Measurements from ENCODE around the gene INPP4A. TPM values are rescaled to one million over a fixed set of nuclear protein-coding genes. Genes with fewer than 3 reads are reported as not detected.
"Not testable (repeated sequence)": the region's sequence is repeated elsewhere in the genome, so short reads cannot be mapped to it uniquely, and the experiment has no call there.

The INPP4A gene
- total RNA-seq, 1 donor from 2014 or later = 32.7 TPM

DNA sequence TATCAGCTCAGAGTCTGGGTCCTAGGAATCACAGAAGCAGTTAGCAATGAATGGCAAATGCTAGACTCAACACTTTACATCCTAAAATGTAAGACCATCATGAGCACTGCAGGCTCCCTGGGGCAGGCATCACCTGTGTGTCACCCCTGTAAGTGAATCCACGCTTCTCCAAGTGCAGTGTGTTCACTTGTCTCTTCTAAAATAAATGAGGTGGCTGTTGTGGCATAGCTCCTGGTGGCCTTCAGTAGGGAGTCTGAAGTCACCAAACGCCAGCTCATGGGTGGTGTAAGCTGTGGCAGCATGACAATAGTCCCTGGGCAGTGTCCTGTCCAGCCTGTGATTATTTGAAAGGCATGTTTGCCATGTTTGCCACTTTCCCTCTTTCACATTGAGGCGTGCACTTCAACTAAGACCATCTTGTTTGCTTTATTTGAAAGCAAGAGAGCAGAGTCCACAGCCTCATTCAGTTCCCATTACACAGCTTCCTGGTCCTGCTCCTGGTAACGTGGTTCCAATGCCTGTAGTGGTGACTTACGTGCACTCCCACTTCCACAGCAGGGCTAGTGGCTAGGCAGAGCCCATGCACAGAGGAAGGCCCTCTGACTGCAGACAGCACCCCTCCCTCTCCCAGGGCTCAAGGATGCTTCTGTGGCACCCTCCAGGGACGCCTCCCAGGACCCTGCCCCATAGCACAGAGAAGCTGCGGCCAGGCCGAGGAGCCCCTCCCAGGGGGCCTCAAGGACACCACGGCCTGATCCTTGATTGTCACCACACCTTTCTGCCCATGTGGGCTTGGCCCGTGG lies 139.4 kb downstream of the INPP4A start:
- no peak for DNase-seq (ENCODE audit: low spot score)

DNA sequence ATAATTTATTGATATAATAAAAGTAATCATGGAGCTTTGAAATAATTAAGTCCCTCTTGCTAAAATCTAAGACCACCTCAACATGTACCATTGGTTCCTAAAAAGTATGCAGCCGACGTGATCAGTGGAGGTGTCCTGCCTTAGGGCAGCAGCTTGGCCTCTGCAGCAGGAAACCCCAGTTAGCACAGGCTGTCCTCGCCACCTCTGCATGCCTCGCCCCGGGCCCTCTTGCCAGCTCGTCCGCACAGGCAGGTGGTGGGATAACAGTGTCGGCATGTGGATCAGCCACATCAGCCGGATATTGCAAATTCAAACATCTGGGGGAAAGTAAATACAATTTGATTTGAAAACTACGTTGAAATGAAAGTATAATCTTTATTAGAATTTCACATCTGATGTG lies 140.7 kb downstream of the INPP4A start:
- DNase-seq (ENCODE audit: low spot score) = no peak

DNA sequence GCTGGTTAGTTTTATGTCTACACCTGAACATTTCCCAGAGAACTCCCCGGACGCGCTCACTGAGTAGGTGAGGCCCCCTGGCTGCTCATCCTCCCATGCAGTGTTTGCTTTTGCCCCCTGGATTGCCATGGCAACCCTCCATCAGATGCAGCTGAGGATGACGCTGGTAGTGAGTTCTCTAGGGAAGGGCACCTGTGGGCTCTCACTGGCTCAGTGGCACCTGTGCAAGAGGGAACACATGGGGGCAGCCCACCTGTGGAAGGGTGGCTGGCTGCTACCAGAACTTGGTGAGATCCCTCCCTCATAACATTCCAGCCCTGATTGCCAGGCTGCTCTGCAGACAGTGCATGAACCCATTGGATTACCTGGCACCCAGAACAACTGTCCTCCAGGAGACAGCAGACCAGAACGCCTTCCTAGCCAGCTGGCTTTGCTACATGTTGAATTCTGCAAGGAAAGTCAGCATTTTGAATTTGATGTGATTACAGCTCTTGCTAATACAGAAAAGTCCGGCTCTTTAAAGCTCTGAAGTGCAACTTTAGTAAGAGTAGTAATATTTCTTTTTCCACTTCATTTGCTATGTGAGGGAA lies 142.0 kb downstream of the INPP4A start:
- DNase-seq (ENCODE audit: low spot score) = no peak

DNA sequence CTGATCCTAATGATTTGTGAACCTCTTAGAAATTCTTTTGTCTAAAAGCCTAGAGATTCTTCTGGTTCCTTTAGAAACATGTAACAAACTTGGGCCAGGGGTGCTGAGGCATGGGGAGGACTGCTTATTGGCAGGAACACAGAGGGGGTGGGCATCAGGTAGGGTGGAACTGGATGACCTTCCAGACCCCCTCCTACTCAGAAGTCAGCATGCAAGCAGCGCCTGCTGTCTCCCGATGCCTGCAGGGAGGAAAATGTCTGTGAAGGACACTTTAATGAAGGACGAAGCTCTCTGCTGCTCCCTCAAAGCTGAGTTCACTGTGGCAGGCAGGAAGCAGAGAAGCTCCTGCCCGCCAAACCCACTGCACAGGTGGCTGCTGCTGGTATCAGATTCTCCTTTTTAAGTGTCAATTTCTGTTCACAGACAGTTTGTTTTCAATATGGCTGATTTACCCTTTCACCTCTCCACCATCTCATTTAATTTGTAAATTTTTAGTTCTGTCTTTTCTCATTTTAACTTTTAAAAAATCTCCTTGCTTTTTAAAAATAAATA lies 144.3 kb downstream of the INPP4A start:
- no peak for DNase-seq (ENCODE audit: low spot score)

DNA sequence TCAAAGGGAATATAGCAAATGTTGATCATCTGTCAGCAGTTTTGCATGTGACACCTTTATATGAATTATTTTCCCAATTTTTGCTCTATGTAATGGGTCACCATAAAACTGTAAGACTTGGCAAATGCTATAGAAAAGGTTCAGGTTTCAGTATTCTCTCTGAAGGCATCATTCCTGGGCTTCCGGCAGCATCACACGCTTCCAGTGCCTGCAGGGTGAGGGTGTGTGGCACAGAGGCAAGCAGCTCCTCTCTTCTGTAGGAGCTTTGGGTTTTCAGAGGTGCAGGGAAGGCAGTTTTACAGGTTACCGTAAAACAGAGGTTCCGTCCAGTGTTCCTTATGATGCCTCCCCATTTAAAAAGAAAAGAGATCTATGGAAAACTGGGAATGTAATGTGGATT lies 144.8 kb downstream of the INPP4A start:
- no peak for DNase-seq (ENCODE audit: low spot score)

DNA sequence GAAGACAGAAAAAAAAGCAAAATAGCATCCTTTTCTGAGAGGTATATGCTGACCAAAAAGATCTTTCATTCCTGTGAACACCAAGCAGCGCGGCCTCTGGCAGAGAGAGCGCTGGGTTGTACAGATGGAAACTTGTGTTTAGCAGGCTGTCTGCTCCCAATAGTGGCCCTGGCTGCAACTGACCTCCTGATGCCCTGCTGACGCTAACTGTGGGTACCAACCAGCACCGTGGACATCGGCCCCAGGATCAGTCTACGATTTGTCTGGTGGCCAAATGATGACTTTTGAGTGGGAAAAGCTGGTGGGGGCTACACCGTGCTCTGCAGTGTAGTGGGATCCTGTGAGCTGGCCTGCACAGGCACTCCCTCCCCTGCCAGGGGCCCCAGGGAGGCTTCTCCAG lies 147.9 kb downstream of the INPP4A start:
- DNase-seq (ENCODE audit: low spot score) = no peak

DNA sequence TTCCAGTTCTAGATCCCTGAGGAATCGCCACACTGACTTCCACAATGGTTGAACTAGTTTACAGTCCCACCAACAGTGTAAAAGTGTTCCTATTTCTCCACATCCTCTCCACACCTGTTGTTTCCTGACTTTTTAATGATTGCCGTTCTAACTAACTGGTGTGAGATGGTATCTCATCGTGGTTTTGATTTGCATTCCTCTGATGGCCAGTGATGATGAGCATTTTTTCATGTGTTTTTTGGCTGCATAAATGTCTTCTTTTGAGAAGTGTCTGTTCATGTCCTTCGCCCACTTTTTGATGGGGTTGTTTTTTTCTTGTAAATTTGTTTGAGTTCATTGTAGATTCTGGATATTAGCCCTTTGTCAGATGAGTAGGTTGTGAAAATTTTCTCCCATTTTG lies 150.0 kb downstream of the INPP4A start:
- not testable (repeated sequence) for DNase-seq (ENCODE audit: low spot score)

DNA sequence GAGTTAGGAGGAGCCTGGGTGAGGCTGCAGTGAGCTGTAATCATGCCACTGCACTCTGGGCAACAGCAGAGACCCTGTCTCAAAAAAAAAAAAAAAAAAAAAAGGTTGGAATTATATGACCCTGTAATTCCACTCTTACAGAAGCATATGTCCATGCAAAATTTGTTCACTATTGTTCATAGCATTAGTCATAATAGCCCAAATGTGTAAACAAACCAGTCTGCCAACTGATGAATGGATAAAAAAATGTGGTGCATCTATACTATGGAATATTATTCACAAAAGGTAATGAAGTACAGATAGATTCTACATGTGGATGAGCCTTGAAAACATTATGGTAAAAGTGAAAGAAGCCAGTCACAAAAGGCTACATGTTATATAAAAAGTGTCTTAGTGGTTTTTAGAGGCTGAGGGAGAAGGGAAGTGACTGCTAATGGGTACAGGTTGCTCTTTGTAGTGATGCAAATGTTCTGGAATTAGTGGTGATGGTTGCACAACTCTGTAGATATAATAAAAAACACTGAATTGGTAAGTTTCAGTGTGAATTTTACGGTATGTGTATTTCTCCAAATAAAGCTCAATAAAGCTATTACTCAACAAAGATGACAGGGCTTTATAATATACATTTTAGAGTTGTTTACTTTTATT lies 154.2 kb downstream of the INPP4A start:
- DNase-seq (ENCODE audit: low spot score) = no peak

DNA sequence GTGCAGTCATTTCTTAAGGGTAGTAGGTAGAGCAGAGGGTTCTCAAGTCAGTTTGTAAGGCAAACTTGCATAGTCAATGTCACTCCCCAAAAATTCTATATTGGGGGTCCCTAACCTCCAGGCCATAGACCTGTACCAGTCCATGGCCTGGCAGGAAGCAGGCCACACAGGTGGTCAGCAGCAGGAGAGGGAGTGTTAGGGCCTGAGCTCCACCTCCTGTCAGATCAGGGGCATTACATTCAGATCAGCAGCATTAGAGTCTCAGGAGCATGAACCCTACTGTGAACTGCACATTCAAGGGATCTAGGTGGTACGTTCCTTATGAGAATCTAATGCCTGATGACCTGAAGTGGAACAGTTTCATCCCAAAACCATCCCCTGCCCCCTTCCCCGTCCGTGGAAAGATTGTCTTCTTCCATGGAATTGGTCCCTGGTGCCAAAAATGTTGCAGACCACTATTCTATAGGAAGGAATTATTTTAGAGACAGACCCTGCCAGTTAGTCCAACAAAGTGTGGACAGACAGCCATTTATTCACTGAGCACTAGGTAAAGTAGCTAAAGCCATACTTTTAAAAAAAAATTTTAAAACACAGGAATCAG lies 157.0 kb downstream of the INPP4A start:
- DNase-seq (ENCODE audit: low spot score) = no peak

DNA sequence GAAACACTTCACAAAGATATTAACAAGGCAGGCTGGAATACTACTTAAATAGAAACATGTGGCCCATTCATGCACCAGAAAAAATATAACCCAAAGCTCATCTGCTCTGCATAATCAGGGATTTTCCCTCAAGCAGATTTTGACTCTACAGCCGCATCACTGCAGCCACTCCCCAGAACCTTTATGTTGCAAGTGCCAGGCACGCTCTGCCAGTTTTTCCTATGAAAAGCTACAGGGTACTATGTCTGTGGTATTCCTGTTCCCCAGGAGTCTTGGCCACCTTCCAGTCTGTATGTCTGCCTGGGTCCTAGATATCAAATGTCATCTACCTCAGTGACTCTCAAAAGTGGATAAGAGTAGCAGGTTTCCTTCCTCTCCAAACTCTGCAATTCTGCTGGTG lies 159.9 kb downstream of the INPP4A start:
- no peak for DNase-seq (ENCODE audit: low spot score)

DNA sequence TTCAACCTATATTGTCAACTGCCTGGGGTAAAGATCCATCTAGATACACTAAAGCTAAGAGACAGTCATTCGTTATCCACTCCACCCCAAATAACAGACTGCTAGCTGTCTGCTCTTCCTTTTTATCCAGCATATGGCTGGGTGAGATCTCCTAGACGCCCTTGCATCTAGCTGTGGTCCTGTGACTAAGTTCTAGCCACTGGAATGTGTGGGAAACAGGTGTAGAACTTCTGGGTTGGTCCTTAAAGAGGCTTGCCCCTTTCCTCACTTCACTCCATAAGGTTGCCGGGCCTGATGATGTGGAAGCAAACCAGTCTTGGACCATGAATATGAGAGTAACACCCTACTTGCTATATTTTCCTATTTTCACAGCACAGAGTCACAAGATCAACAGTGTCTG lies 160.4 kb downstream of the INPP4A start:
- no peak for DNase-seq (ENCODE audit: low spot score)

DNA sequence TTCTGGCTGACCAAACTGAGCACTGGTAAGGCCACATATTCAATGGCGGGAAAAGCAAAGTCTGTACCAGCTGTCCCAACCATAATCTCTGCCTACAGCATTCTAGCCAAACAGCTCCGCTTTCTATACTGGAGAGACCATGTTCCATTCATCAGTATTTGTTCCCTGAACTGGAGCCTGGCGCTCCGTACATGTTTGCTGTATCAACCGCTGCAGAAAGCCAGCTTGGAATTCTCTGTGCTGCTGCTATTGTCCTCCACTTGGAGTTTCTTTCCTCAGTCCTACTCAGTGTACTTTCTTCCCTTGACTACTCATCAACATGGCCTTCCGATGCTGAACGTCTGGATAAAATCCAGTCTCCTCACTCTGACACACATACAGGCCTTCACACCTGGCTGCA lies 161.8 kb downstream of the INPP4A start:
- DNase-seq (ENCODE audit: low spot score) = no peak

DNA sequence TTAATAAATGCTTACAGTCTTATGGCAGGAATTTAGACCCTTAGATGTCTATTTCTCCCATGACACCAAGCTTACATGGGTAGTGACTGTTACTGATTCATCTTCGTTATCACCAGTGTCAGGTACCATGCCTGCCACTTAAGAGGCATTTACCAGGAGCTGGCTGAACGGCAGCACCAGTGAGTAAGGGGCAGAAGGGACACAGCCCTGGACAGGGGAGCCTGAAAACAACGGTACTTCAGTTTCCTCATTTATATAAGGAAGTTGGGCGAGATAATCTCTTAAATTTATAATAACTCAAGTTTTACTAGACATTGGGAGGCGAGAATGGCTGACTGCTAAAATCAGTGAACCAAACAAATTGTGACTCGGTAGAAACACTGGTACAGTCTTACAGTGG lies 162.4 kb downstream of the INPP4A start:
- DNase-seq (ENCODE audit: low spot score) = no peak

DNA sequence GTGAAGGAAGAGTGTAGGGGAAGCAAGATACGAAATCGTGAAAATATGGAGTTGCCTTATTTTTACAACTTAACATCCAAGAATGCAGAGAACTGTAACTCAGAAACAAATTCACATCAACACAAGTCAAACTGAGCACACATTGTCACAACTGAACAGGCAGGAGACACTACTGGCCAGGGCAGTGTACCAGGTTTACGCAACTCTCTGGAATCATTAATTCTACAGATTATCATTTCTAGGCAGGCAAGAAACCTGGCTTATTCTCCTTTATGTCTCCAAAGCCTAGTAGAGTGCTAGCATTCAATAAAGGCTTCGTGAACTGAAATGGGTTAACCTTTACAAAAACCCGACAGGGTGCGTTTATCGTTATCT lies 163.1 kb downstream of the INPP4A start:
- no peak for DNase-seq (ENCODE audit: low spot score)

DNA sequence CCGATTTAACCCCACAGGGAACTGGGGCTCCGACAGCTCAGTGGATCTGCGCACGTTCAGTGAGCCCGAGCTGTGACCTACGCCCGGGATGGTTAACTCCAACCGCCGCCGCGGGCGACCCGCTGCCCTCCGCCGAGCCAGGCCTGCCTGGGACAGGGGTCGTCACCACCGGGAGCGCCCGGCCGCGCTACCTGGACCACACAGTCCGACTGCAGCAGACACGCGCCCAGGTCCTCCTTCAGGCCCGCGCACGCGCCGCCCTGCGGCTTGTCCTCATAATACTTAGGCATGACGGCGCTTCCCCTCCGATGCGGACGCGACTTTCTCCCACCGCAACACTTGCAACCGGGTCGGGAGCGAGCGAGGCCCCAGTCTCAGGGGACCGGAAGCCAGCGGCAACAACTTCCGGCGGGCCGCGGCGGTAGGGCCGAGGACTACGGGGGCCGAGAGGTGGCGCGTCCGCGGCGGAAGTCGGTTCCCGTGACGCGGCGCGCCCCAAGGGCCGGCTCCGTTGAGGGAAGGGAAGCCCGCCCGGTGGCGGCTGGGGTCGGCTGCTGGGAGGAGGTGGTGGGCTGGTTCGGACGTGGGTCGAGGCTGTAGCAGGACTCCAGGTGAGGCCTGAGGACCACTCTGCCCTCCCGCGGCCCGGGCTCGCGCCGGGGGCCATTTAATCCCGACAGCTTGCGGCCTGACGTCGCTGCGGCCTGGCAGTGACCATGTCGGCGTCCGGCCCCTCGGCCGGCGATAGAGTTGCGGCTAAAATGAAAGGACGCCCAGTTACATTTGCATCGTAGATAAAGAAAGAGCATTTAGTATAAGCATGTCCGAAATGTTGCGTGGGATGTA lies 163.7 kb downstream of the INPP4A start, which contains the start of the genes COA5 and UNC50:
TSS of gene COA5 (minus strand) at position 397 of the 846 bp plus-strand sequence. CDS start at position 290, 107 bp downstream.
TSS of gene UNC50 (plus strand) at position 474 of the 846 bp plus-strand sequence. CDS start 1,171 bp downstream, outside the sequence.
- peak; percentile 87 for DNase-seq (ENCODE audit: low spot score)

DNA sequence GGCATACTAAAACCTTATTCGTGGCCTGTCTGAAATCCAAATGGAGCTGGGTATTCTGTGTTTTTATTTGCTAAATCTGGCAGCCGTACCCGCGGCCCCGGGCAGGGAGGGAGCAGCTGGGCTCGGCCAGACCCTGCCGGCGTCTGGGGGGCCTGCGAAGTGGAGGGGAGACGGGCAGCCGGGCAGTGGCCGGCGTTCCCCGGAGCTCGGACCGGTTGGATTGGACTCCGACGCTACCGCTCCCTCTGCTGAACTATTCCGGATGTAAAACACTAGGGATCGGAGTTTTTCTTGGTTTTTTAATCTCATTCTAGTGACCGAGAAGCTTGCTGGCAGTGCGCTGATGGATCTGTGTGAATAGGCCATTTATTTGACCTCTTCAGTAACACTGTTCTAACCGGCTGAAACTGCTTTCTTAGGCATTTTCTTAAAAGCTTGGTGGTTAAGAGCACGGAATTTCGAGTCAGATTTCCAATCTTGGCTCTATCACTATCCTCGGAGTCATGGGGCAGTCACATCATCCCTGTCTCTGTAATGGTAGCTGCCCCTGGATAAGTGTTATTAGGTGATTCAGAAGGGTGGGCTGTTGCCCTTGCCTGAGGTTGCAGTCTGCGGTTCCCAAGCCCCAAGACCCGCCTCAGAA lies 164.4 kb downstream of the INPP4A start:
- no peak for DNase-seq (ENCODE audit: low spot score)

DNA sequence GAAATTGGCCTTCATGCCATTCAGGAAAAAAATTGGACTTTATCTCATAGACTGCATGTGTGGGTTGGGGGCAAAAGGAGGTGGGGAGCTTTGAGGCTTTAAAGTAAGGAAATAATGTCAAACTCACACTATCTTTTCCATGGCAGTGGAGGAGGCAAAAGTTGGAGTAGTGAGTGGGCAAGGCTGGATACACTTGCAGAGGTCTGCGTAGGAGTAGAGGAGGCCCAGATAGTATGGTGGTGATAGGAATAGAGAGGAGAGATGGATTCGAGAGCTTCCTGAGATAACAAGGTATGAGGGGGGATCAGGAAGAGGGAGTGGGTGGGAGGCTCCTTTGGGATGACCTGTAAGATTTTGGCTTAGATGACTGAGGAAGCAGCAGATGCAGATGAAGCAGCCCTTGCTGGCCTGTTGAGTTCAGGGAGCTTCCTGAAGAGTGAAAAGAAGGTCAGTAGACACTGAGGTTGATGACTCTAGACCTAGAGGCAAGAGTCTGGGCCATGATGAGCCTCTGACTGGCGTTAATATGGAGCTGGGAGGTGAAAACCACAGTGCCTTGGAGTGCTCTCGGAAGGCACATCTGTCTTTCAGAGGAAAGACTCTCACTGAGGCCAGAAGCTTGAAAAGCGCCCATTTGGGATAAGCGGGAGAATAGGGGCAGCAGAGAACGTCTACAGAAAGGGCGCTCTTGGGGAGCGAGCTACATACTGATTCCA lies 169.5 kb downstream of the INPP4A start:
- DNase-seq (ENCODE audit: low spot score) = no peak

DNA sequence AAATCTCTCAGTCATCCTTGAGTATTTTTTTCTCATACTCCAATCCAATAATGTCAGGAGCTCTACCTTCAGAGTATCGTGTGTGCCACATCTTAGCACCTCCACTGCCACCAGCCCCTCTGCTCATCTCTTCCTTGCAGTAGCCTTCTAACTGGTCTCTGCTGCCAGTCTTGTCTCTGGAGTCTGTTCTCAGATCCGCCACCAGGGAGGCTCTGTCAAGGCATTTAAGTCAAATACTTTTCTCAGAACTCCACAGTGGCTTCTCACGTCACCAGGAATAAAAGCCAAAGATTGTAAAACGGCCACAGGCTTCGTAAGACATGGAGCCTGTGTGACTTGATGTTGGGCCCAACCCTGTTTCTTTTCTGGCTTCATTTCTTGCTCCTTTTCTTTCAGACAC lies 170.8 kb downstream of the INPP4A start:
- DNase-seq (ENCODE audit: low spot score) = no peak

DNA sequence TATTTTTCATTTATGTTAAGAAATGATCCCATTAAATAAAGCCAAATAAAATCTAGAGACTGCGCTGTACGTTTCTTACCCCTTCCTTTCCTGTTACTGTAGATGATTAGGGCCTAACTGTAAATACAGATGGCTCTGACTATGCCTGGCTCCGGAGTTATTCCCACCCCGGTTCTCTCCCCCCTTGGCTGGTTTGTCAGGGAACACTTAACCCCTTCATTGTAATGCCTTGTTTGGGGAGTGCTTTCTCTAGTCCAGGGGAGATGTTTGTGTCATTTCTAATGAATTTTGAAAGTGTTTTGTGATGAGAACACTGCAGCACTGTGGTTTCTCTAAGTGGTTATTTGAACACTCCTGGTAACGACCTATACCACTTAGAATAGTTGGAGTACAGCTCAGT lies 172.5 kb downstream of the INPP4A start:
- DNase-seq (ENCODE audit: low spot score) = no peak

DNA sequence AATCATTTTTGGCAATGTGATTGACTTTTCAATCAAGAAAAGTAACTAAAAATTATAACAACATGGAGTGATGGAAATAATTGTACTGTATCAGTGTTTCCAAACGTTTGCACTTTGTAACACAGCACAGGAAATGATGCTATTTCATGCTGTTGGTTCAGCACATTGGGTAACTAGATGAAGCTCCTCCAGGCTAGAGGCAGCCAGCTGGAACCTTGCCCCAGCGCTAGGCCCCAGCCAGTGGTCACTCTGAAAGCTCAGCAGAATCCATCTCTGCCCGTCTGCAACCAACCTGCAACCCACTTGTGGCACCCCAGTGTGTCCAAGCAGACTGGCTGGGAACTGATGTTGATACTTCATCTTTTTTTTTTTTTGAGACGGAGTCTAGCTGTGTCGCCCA lies 179.0 kb downstream of the INPP4A start:
- DNase-seq (ENCODE audit: low spot score) = no peak
